ENCODE results near the gene OR52B2. TPM values are rescaled to one million over a fixed set of nuclear protein-coding genes. Genes with fewer than 3 reads are reported as not detected.

Gene OR52B2
- total RNA-seq, 1 experiment from 2014 or later, result not detected

- Histone ChIP-seq H2BK120ac (ENCODE audit: low read depth, low read length, poor library complexity, severe bottlenecking) (no peak overlapping the region), H3K79me1 (ENCODE audit: insufficient read depth, low read depth, low read length, poor library complexity, severe bottlenecking) (no peaks in the 10 kb centered on the region), H4K8ac (replicated peaks; ENCODE audit: insufficient read length, low read depth, low read length) (no peak overlapping the region), H4K5ac (ENCODE audit: insufficient read length, low read depth, low read length) (no peak overlapping the region), H3T11ph (ENCODE audit: low read length) (no peak overlapping the region), H3K9me3 (ENCODE audit: control insufficient read depth, low read depth, low read length) (no peaks in the 10 kb centered on the region), H3K27ac (ENCODE audit: insufficient read length, low read depth, low read length) (no peak overlapping the region), H3K18ac (ENCODE audit: insufficient read length, low read depth, low read length) (no peak overlapping the region), H2BK20ac (ENCODE audit: low read depth, low read length, poor library complexity, severe bottlenecking) (no peak overlapping the region), H3K23me2 (ENCODE audit: insufficient read length, low read depth, low read length, poor library complexity, severe bottlenecking) (no peaks in the 10 kb centered on the region), H3K27me3 (ENCODE audit: insufficient read depth, low read length) (no peaks in the 10 kb centered on the region), H2BK15ac (ENCODE audit: low read depth, low read length) (no peak overlapping the region), H3K4me2 (ENCODE audit: insufficient read depth, insufficient read length, low read length) (no peak overlapping the region), H2AK5ac (ENCODE audit: insufficient read length, low read length) (no peak overlapping the region), H3K56ac (ENCODE audit: insufficient read length, low read depth, low read length) (no peak overlapping the region), H3K4me1 (ENCODE audit: insufficient read depth, low read length) (no peaks in the 10 kb centered on the region), H3K9ac (ENCODE audit: extremely low read depth, insufficient read length, low read length) (no peak overlapping the region), H4K91ac (ENCODE audit: insufficient read length, low read depth, low read length) (no peak overlapping the region), H3K23ac (ENCODE audit: insufficient read length, low read depth, low read length) (no peak overlapping the region), H4K20me1 (ENCODE audit: control insufficient read depth, insufficient read depth, insufficient read length) (no peaks in the 10 kb centered on the region), H2BK5ac (ENCODE audit: insufficient read length, low read length) (no peak overlapping the region), H3K79me2 (ENCODE audit: insufficient read depth, low read length) (no peaks in the 10 kb centered on the region), H2AFZ (ENCODE audit: low read length) (no peak overlapping the region), H3K14ac (ENCODE audit: insufficient read depth, low read length) (no peak overlapping the region), H3K4ac (ENCODE audit: low read depth, low read length) (no peak overlapping the region), H2BK12ac (ENCODE audit: insufficient read length, low read depth, low read length) (no peak overlapping the region)
- Mint-ChIP-seq H3K36me3 (ENCODE audit: insufficient read depth in 1 of 3, low read depth in 3 of 3) (no peaks in the 10 kb centered on the region), H3K27ac (no peak overlapping the region), H3K4me1 (no peaks in the 10 kb centered on the region), H3K4me3 (no peak overlapping the region), H3K27me3 (ENCODE audit: low read depth) (no peaks in the 10 kb centered on the region), H3K9me3 (no peaks in the 10 kb centered on the region)
- no peak for TF ChIP-seq CTCF (conservative IDR thresholded peaks at IDR 0.05)
- DNase-seq, result no peak
- WGBS (ENCODE audit: extremely low coverage, insufficient read length, low lambda C conversion rate), result no CpG with 5 or more reads among the region's 4 CpGs
Observed at GRCh38 chr11:6127881-6128280, 42.2 kb downstream of the OR52B2 start.
